ENCODE results near the gene SOX6. TPM values are rescaled to one million over a fixed set of nuclear protein-coding genes. Genes with fewer than 3 reads are reported as not detected.

SOX6 gene
- polyA plus RNA-seq, 1 donor from 2014 or later: 2.2 TPM

DNA sequence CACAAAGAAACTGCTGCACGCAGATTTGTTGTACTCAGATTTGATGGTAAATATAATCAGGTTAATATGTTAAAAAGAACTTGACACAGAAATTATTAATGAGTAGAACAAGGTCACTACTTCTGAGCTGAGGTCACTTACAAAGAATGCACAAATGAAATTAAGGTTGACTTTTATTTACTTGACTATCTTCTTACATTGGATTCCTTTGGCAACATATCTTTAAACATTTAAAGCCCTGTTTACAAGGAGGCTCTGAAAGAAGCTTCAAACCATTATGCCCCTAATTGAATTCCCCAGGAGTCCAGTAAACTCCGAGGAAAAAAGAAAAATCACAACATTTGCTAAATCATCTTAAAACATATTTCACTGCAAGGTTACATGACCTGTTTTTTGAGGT is 245.5 kb downstream of the SOX6 start:
- no peak for TF ChIP-seq EP300 (conservative IDR thresholded peaks at IDR 0.05; ENCODE audit: poor library complexity, severe bottlenecking)
- TF ChIP-seq RAD21 (conservative IDR thresholded peaks at IDR 0.05): no peak
- TF ChIP-seq, protein P1, sequence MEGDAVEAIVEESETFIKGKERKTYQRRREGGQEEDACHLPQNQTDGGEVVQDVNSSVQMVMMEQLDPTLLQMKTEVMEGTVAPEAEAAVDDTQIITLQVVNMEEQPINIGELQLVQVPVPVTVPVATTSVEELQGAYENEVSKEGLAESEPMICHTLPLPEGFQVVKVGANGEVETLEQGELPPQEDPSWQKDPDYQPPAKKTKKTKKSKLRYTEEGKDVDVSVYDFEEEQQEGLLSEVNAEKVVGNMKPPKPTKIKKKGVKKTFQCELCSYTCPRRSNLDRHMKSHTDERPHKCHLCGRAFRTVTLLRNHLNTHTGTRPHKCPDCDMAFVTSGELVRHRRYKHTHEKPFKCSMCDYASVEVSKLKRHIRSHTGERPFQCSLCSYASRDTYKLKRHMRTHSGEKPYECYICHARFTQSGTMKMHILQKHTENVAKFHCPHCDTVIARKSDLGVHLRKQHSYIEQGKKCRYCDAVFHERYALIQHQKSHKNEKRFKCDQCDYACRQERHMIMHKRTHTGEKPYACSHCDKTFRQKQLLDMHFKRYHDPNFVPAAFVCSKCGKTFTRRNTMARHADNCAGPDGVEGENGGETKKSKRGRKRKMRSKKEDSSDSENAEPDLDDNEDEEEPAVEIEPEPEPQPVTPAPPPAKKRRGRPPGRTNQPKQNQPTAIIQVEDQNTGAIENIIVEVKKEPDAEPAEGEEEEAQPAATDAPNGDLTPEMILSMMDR (IDR thresholded peaks at IDR 0.05; ENCODE audit: poor library complexity, severe bottlenecking): no peak
- TF ChIP-seq TAF1 (IDR thresholded peaks at IDR 0.05; ENCODE audit: low read depth): no peak
- no peak for TF ChIP-seq MXI1 (conservative IDR thresholded peaks at IDR 0.05; ENCODE audit: poor library complexity, severe bottlenecking)
- TF ChIP-seq SMC3 (conservative IDR thresholded peaks at IDR 0.05; ENCODE audit: poor library complexity): no peak
- TF ChIP-seq, protein P2, sequence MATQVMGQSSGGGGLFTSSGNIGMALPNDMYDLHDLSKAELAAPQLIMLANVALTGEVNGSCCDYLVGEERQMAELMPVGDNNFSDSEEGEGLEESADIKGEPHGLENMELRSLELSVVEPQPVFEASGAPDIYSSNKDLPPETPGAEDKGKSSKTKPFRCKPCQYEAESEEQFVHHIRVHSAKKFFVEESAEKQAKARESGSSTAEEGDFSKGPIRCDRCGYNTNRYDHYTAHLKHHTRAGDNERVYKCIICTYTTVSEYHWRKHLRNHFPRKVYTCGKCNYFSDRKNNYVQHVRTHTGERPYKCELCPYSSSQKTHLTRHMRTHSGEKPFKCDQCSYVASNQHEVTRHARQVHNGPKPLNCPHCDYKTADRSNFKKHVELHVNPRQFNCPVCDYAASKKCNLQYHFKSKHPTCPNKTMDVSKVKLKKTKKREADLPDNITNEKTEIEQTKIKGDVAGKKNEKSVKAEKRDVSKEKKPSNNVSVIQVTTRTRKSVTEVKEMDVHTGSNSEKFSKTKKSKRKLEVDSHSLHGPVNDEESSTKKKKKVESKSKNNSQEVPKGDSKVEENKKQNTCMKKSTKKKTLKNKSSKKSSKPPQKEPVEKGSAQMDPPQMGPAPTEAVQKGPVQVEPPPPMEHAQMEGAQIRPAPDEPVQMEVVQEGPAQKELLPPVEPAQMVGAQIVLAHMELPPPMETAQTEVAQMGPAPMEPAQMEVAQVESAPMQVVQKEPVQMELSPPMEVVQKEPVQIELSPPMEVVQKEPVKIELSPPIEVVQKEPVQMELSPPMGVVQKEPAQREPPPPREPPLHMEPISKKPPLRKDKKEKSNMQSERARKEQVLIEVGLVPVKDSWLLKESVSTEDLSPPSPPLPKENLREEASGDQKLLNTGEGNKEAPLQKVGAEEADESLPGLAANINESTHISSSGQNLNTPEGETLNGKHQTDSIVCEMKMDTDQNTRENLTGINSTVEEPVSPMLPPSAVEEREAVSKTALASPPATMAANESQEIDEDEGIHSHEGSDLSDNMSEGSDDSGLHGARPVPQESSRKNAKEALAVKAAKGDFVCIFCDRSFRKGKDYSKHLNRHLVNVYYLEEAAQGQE (IDR thresholded peaks at IDR 0.05; ENCODE audit: borderline replicate concordance): no peak
- TF ChIP-seq POLR2AphosphoS5 (IDR thresholded peaks at IDR 0.05): no peak
- no peak for TF ChIP-seq EZH2 (IDR thresholded peaks at IDR 0.05; ENCODE audit: borderline replicate concordance, insufficient read depth, low read length, poor library complexity, severe bottlenecking)
- Histone ChIP-seq H2AFZ (ENCODE audit: low read depth, low read length) (no peak overlapping the region), H3K9me3 (ENCODE audit: low read length) (peaks cover 3% of the 10 kb centered on the region), H3K79me2 (replicated peaks; ENCODE audit: insufficient read depth, low read length) (no peaks in the 10 kb centered on the region), H3K27me3 (ENCODE audit: insufficient read depth, low read depth, low read length) (no peaks in the 10 kb centered on the region), H4K20me1 (ENCODE audit: insufficient read depth) (no peaks in the 10 kb centered on the region), H3K4me3 (ENCODE audit: low read length) (no peak overlapping the region), H3F3A (ENCODE audit: insufficient read depth, low read length, poor library complexity, severe bottlenecking) (no peaks in the 10 kb centered on the region), H3K9me2 (ENCODE audit: insufficient read depth, low read length) (no peaks in the 10 kb centered on the region), H3K9ac (ENCODE audit: low read length) (no peak overlapping the region), H3K36me3 (ENCODE audit: insufficient read depth, low read length) (no peaks in the 10 kb centered on the region), H3K4me2 (ENCODE audit: low read length) (no peak overlapping the region), H3K27ac (ENCODE audit: low read length) (no peak overlapping the region)

DNA sequence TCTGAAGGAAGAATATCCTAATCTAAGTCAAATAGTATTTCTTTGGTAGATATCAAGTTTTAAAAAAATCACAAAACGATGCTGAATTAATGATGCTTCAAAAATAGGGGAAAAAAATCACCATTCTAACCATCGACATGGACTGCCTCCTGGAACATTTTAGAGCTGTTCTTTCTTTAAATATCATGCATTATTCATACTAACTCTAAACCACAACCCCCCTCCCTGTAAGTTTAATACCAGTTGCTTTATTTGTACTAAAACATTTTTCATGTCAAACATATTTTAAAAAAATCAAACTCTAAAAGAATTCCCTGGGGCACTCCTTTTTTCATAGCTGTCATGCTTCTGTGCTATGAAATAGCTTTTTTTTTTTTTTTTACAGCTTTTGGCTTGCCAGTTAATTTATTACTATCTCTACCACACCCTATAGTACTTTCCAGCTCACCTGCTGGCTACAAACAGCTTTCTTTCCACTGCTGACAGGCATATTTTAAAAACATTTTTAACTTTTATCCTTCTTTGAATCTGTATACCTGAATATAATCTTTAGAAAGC is 256.9 kb downstream of the SOX6 start:
- TF ChIP-seq POLR2AphosphoS5 (IDR thresholded peaks at IDR 0.05) (no peak), EZH2 (IDR thresholded peaks at IDR 0.05; ENCODE audit: borderline replicate concordance, insufficient read depth, low read length, poor library complexity, severe bottlenecking) (no peak), SMC3 (conservative IDR thresholded peaks at IDR 0.05; ENCODE audit: poor library complexity) (no peak), MXI1 (conservative IDR thresholded peaks at IDR 0.05; ENCODE audit: poor library complexity, severe bottlenecking) (no peak), RAD21 (conservative IDR thresholded peaks at IDR 0.05) (no peak), EP300 (conservative IDR thresholded peaks at IDR 0.05; ENCODE audit: poor library complexity, severe bottlenecking) (no peak), TAF1 (IDR thresholded peaks at IDR 0.05; ENCODE audit: low read depth) (no peak)
- TF ChIP-seq, protein P1 (IDR thresholded peaks at IDR 0.05; ENCODE audit: poor library complexity, severe bottlenecking): no peak
- TF ChIP-seq, protein P2 (IDR thresholded peaks at IDR 0.05; ENCODE audit: borderline replicate concordance): no peak
- H3K4me2 ChIP-seq (ENCODE audit: low read length): no peak overlapping the region
- no peaks in the 10 kb centered on the region for H3K9me3 ChIP-seq (ENCODE audit: low read length)
- H3F3A ChIP-seq (ENCODE audit: insufficient read depth, low read length, poor library complexity, severe bottlenecking): no peaks in the 10 kb centered on the region
- H3K27ac ChIP-seq (ENCODE audit: low read length): no peak overlapping the region
- H3K9me2 ChIP-seq (ENCODE audit: insufficient read depth, low read length): no peaks in the 10 kb centered on the region
- H3K4me3 ChIP-seq (ENCODE audit: low read length): no peak overlapping the region
- H4K20me1 ChIP-seq (ENCODE audit: insufficient read depth): no peaks in the 10 kb centered on the region
- no peak overlapping the region for H2AFZ ChIP-seq (ENCODE audit: low read depth, low read length)
- no peaks in the 10 kb centered on the region for H3K79me2 ChIP-seq (replicated peaks; ENCODE audit: insufficient read depth, low read length)
- no peaks in the 10 kb centered on the region for H3K36me3 ChIP-seq (ENCODE audit: insufficient read depth, low read length)
- no peaks in the 10 kb centered on the region for H3K27me3 ChIP-seq (ENCODE audit: insufficient read depth, low read depth, low read length)
- H3K9ac ChIP-seq (ENCODE audit: low read length): no peak overlapping the region
